ENCODE results near the gene KREMEN1.

Gene KREMEN1

GRCh38 chr22:29050457-29050856 is 22.4 kb upstream of the KREMEN1 start:
- Histone ChIP-seq H3K27ac (ENCODE audit: low read depth, low read length) (no peak overlapping the region), H3K27me3 (ENCODE audit: control insufficient read depth, insufficient read depth, low read length) (no peaks in the 10 kb centered on the region), H3K4me1 (ENCODE audit: control insufficient read depth, insufficient read depth, low read length) (peaks cover 26% of the 10 kb centered on the region), H3K36me3 (ENCODE audit: control insufficient read depth, insufficient read depth, low read length) (peaks cover 57% of the 10 kb centered on the region), H3K9ac (ENCODE audit: low read depth, low read length) (no peak overlapping the region), H3K4me3 (ENCODE audit: low read depth, low read length) (no peak overlapping the region), H3K9me3 (ENCODE audit: control insufficient read depth, insufficient read depth, low read length) (no peaks in the 10 kb centered on the region)

DNA sequence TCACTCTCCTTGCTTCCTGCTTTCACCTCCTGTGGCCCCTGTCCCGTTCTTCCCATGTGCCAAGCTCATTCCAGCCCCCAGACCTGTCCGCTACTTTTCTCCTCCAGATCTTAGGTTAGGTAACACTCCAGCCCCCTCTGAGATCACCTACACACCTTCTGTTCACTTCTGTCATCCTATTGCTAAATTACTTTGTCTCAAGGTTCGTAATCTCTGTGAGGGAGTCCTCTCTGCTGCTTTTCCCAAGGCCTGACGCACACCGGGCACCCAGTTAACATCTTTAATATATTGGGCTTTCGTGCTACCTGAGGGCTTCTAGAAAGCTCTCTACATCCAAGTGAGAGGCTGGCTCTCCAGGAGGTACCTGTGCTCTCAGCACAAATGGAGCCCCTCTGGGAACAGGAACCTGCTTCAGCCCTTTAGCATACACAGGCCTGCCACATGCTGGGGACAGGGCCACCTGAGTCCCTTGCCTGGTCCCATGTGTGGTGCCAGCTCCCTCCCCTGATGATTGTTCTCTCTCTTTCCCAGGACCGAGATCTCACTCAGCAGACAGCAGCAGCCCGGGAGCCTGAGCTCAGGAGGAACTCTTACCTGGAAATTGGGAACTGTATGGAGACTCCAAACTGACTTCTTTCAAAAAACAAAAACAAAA is 19.7 kb upstream of the KREMEN1 start:
- H3K36me3 ChIP-seq (ENCODE audit: control insufficient read depth, insufficient read depth, low read length) = peaks cover 30% of the 10 kb centered on the region
- H3K9me3 ChIP-seq (ENCODE audit: control insufficient read depth, insufficient read depth, low read length) = no peaks in the 10 kb centered on the region
- no peaks in the 10 kb centered on the region for H3K27me3 ChIP-seq (ENCODE audit: control insufficient read depth, insufficient read depth, low read length)
- H3K4me3 ChIP-seq (ENCODE audit: low read depth, low read length) = no peak overlapping the region
- H3K27ac ChIP-seq (ENCODE audit: low read depth, low read length) = peak overlapping the region; percentile 48
- H3K4me1 ChIP-seq (ENCODE audit: control insufficient read depth, insufficient read depth, low read length) = peaks cover 37% of the 10 kb centered on the region
- no peak overlapping the region for H3K9ac ChIP-seq (ENCODE audit: low read depth, low read length)

GRCh38 chr22:29054251-29054767 is 18.5 kb upstream of the KREMEN1 start:
- H3K27me3 ChIP-seq (ENCODE audit: control insufficient read depth, insufficient read depth, low read length) = no peaks in the 10 kb centered on the region
- no peaks in the 10 kb centered on the region for H3K9me3 ChIP-seq (ENCODE audit: control insufficient read depth, insufficient read depth, low read length)
- peaks cover 19% of the 10 kb centered on the region for H3K36me3 ChIP-seq (ENCODE audit: control insufficient read depth, insufficient read depth, low read length)
- H3K27ac ChIP-seq (ENCODE audit: low read depth, low read length) = peak overlapping the region; percentile 55
- H3K4me1 ChIP-seq (ENCODE audit: control insufficient read depth, insufficient read depth, low read length) = peaks cover 37% of the 10 kb centered on the region
- H3K9ac ChIP-seq (ENCODE audit: low read depth, low read length) = no peak overlapping the region
- no peak overlapping the region for H3K4me3 ChIP-seq (ENCODE audit: low read depth, low read length)

DNA sequence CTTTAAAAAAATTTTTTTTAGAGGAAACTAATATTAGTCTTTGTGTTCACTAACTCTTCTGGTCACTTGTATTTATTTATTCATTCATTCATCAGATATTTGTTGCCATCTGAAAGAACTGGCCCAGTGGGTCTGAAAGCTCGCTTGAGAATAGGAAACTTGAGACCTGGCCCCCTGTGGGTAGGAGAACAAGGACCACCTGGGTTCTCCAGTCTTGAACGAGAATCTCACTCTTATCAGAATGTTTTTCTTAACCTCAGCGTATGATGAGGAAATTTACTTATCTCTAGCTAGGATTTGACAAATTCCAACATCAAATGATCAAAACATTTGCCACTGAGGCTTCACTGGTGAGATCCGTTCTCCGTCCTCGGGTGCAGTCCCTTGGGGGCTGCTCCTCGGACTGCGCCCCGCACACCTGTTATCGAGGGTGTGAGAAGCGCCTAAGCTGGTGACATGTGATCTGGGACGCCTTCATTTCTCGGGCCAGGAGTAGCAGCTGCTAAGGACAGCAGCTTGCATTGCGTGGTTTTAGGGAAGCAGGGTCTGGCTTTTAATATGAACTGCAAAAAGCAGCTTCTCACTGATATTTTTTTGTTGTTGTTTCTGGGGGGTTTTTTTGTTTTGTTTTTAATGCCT is 17.5 kb upstream of the KREMEN1 start:
- H3K9ac ChIP-seq (ENCODE audit: low read depth, low read length) = no peak overlapping the region
- H3K4me3 ChIP-seq (ENCODE audit: low read depth, low read length) = peak overlapping the region; percentile 34; the same call in 1 of the 2 replicates
- peaks cover 37% of the 10 kb centered on the region for H3K4me1 ChIP-seq (ENCODE audit: control insufficient read depth, insufficient read depth, low read length)
- no peaks in the 10 kb centered on the region for H3K27me3 ChIP-seq (ENCODE audit: control insufficient read depth, insufficient read depth, low read length)
- H3K36me3 ChIP-seq (ENCODE audit: control insufficient read depth, insufficient read depth, low read length) = peaks cover 9% of the 10 kb centered on the region
- H3K27ac ChIP-seq (ENCODE audit: low read depth, low read length) = peak overlapping the region; percentile 80
- H3K9me3 ChIP-seq (ENCODE audit: control insufficient read depth, insufficient read depth, low read length) = no peaks in the 10 kb centered on the region

- Histone ChIP-seq H3K27me3 (ENCODE audit: control insufficient read depth, insufficient read depth, low read length) (no peaks in the 10 kb centered on the region), H3K9me3 (ENCODE audit: control insufficient read depth, insufficient read depth, low read length) (no peaks in the 10 kb centered on the region), H3K27ac (ENCODE audit: low read depth, low read length) (no peak overlapping the region), H3K9ac (ENCODE audit: low read depth, low read length) (no peak overlapping the region), H3K4me3 (ENCODE audit: low read depth, low read length) (no peak overlapping the region), H3K36me3 (ENCODE audit: control insufficient read depth, insufficient read depth, low read length) (no peaks in the 10 kb centered on the region), H3K4me1 (ENCODE audit: control insufficient read depth, insufficient read depth, low read length) (peaks cover 37% of the 10 kb centered on the region)
These were observed 16.4 kb upstream of the KREMEN1 start for GRCh38 chr22:29056472-29056871.

DNA sequence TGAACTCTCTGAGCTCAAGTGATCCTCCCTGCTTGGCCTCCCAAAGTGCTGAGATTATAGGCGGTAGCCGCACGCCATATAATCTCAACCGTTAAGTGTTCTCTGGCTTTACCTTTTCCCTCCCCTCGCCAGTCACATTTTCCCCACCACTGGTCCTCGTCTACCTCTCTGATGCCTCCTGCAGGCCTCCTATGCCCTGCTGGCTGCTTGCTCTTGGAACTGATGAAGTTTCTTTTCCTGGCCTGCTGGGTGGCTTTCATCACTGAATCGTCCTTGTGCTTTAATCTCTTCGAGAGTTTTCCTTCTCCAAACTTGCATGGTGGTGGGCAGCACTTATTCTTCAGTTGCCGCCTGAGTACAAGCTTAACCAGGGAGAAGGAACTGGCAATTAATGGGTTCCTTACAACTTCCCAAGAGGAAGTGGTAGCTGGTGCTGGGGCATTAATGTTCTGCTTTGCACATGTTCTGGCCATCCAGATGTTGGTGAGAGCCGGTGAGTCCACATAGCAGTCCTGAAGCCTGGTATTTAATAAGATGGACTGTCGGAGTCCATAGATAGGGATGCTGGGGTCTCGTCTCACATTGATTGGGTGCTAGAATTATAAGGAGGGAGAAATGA is 12.5 kb upstream of the KREMEN1 start:
- Histone ChIP-seq H3K27me3 (ENCODE audit: control insufficient read depth, insufficient read depth, low read length) (no peaks in the 10 kb centered on the region), H3K9ac (ENCODE audit: low read depth, low read length) (no peak overlapping the region), H3K4me1 (ENCODE audit: control insufficient read depth, insufficient read depth, low read length) (peaks cover 12% of the 10 kb centered on the region), H3K4me3 (ENCODE audit: low read depth, low read length) (no peak overlapping the region), H3K36me3 (ENCODE audit: control insufficient read depth, insufficient read depth, low read length) (no peaks in the 10 kb centered on the region), H3K27ac (ENCODE audit: low read depth, low read length) (no peak overlapping the region), H3K9me3 (ENCODE audit: control insufficient read depth, insufficient read depth, low read length) (no peaks in the 10 kb centered on the region)

GRCh38 chr22:29060931-29061330 is 11.9 kb upstream of the KREMEN1 start:
- Histone ChIP-seq H3K36me3 (ENCODE audit: control insufficient read depth, insufficient read depth, low read length) (no peaks in the 10 kb centered on the region), H3K9ac (ENCODE audit: low read depth, low read length) (no peak overlapping the region), H3K9me3 (ENCODE audit: control insufficient read depth, insufficient read depth, low read length) (no peaks in the 10 kb centered on the region), H3K4me1 (ENCODE audit: control insufficient read depth, insufficient read depth, low read length) (peaks cover 7% of the 10 kb centered on the region; the same call in 1 of the 2 replicates), H3K27ac (ENCODE audit: low read depth, low read length) (no peak overlapping the region), H3K4me3 (ENCODE audit: low read depth, low read length) (no peak overlapping the region), H3K27me3 (ENCODE audit: control insufficient read depth, insufficient read depth, low read length) (no peaks in the 10 kb centered on the region)

DNA sequence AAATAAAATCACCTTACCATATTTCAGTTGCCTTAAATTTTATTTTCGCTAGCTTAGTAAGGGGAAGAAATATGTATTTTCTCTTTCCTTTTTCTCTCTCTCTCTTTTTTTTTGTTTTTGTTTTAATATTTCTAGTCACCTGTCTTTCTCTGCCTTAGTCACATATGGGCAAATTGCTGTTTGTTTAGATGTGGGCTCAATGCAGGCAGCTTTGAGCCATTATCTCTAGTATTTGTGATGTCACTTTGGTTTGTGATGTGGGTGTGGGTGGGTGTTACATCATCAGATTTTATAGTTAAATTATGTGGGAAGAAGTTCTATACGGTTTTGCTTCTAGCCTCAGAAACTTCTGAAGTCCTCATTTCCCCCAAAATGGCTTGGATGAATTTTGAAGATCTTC is 11.1 kb upstream of the KREMEN1 start, which contains the start of gene C22orf31:
Gene C22orf31 (minus strand): TSS at position 59 of the 400 bp plus-strand sequence. CDS start 39 bp downstream, at position 20.
- Histone ChIP-seq H3K9ac (ENCODE audit: low read depth, low read length) (no peak within 1 kb of the TSS), H3K27me3 (ENCODE audit: control insufficient read depth, insufficient read depth, low read length) (no peaks in the 10 kb centered on the region), H3K9me3 (ENCODE audit: control insufficient read depth, insufficient read depth, low read length) (no peaks in the 10 kb centered on the region), H3K27ac (ENCODE audit: low read depth, low read length) (peak within 1 kb of the TSS; percentile 24), H3K4me3 (ENCODE audit: low read depth, low read length) (no peak within 1 kb of the TSS), H3K4me1 (ENCODE audit: control insufficient read depth, insufficient read depth, low read length) (peaks cover 1% of the 10 kb centered on the region; the same call in 1 of the 2 replicates), H3K36me3 (ENCODE audit: control insufficient read depth, insufficient read depth, low read length) (no peaks in the 10 kb centered on the region)

DNA sequence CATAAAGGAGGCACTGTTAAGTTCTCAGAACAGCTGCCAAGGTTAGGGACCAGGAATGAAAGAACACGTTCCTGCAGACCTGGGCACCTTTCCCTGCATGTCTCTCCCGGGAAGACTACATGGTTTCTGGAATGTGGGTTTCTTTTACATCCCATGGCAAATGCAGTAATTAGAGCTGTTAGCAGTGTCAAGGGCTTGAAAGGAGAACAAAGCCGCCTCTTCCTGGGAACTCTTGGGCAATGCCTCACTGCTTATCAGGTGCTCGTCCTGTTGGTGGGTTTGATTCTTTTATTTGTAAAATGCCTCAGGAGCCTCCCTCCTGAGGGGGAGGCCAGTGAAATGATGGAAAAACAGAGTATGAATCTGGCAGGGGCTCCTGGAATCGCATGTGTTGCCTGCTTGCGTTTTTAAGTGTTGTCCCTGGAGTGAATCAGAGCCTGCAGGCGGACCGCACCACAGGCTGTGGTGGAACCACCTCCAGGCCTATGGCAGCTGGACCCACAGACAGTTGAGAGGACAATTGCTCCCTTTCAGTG is 10.5 kb upstream of the KREMEN1 start:
- Histone ChIP-seq H3K9ac (ENCODE audit: low read depth, low read length) (no peak overlapping the region), H3K4me1 (ENCODE audit: control insufficient read depth, insufficient read depth, low read length) (no peaks in the 10 kb centered on the region), H3K9me3 (ENCODE audit: control insufficient read depth, insufficient read depth, low read length) (no peaks in the 10 kb centered on the region), H3K27ac (ENCODE audit: low read depth, low read length) (peak overlapping the region; percentile 24), H3K36me3 (ENCODE audit: control insufficient read depth, insufficient read depth, low read length) (no peaks in the 10 kb centered on the region), H3K27me3 (ENCODE audit: control insufficient read depth, insufficient read depth, low read length) (no peaks in the 10 kb centered on the region), H3K4me3 (ENCODE audit: low read depth, low read length) (no peak overlapping the region)

DNA sequence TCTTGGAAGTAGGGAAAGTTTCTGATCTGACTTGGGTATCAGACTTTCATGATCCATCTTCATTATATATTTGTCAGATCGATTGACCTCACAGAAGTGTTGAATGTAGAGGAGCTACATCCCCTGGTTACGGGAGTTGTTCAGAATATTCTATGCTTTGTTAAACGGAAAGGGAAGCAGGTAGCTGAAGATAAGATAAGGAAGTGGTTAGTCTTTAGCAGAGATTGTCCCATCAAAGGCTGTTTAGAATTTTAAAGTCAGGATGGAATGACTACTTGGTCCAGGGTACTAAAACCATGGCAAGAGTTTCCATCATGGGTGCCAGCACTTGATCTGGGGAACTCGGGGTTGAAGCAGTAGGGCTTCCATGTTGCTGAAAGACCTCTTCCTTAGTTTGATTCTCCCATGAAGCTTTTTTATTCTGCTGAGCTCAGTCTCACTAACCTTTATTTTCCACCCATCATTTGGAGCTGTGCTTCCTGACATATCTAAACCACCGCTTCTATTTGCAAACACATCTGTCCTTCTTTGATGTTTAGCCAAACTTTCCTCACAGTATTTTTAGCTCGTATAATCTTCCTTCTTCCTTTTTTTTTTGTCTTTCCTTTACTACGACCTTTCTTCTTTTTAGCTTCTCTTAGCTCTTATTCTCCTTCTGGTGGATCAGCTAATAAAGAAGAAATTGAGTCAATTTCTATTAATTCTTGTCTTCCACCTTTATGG is 7.2 kb upstream of the KREMEN1 start:
- H3K27me3 ChIP-seq (ENCODE audit: control insufficient read depth, insufficient read depth, low read length) = peaks cover 16% of the 10 kb centered on the region
- H3K36me3 ChIP-seq (ENCODE audit: control insufficient read depth, insufficient read depth, low read length) = no peaks in the 10 kb centered on the region
- no peak overlapping the region for H3K9ac ChIP-seq (ENCODE audit: low read depth, low read length)
- no peak overlapping the region for H3K27ac ChIP-seq (ENCODE audit: low read depth, low read length)
- no peaks in the 10 kb centered on the region for H3K4me1 ChIP-seq (ENCODE audit: control insufficient read depth, insufficient read depth, low read length)
- no peak overlapping the region for H3K4me3 ChIP-seq (ENCODE audit: low read depth, low read length)
- H3K9me3 ChIP-seq (ENCODE audit: control insufficient read depth, insufficient read depth, low read length) = no peaks in the 10 kb centered on the region

Data from HUES48 (cell line).